ENCODE results near the gene PDE4B. TPM values are rescaled to one million over a fixed set of nuclear protein-coding genes. Genes with fewer than 3 reads are reported as not detected.

The PDE4B gene
- total and polyA plus RNA-seq, 7 donors, result 4.1 to 191 (median 16.3) TPM

- H3K9me3 ChIP-seq, result no peaks in the 10 kb centered on the region
- no peaks in the 10 kb centered on the region for H3K36me3 ChIP-seq (ENCODE audit: insufficient read depth in 1 of 2, low read depth in 1 of 2)
- WGBS, 3 donors, result 17 to 25% (median 19%) methylated on average over 2 of the region's 2 CpGs
- H3K27ac ChIP-seq, result peak overlapping the region; percentile 95
- H3K4me3 ChIP-seq, result peak overlapping the region; percentile 89
- DNase-seq (no peak), ATAC-seq (no peak)
- TF ChIP-seq, protein P1, sequence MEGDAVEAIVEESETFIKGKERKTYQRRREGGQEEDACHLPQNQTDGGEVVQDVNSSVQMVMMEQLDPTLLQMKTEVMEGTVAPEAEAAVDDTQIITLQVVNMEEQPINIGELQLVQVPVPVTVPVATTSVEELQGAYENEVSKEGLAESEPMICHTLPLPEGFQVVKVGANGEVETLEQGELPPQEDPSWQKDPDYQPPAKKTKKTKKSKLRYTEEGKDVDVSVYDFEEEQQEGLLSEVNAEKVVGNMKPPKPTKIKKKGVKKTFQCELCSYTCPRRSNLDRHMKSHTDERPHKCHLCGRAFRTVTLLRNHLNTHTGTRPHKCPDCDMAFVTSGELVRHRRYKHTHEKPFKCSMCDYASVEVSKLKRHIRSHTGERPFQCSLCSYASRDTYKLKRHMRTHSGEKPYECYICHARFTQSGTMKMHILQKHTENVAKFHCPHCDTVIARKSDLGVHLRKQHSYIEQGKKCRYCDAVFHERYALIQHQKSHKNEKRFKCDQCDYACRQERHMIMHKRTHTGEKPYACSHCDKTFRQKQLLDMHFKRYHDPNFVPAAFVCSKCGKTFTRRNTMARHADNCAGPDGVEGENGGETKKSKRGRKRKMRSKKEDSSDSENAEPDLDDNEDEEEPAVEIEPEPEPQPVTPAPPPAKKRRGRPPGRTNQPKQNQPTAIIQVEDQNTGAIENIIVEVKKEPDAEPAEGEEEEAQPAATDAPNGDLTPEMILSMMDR (IDR thresholded peaks at IDR 0.05), result no peak
- intact Hi-C loops (cut with DNase I), result no loop called here
- no peaks in the 10 kb centered on the region for H3K27me3 ChIP-seq (ENCODE audit: insufficient read depth in 3 of 3, low read length in 2 of 3)
- peaks cover 52% of the 10 kb centered on the region for H3K4me1 ChIP-seq
These were observed 542.4 kb downstream of the PDE4B start for GRCh38 chr1:66335125-66335524.

GRCh38 chr1:66335859-66336640 lies 543.4 kb downstream of the PDE4B start:
- DNase-seq (peak; percentile 74 to 86), ATAC-seq (peak; percentile 84 to 88 (median 84))
- Histone ChIP-seq H3K27me3 (ENCODE audit: insufficient read depth in 3 of 3, low read length in 2 of 3) (no peaks in the 10 kb centered on the region), H3K4me3 (peak overlapping the region; percentile 89), H3K9me3 (no peaks in the 10 kb centered on the region), H3K36me3 (ENCODE audit: insufficient read depth in 1 of 2, low read depth in 1 of 2) (no peaks in the 10 kb centered on the region), H3K4me1 (peaks cover 55% of the 10 kb centered on the region), H3K27ac (peak overlapping the region; percentile 95)
- TF ChIP-seq, protein P1 (IDR thresholded peaks at IDR 0.05), result no peak
- WGBS, 3 donors, result 5 to 9% (median 7%) methylated on average over 10 of the region's 10 CpGs
- intact Hi-C loops (cut with DNase I), result no loop called here

DNA sequence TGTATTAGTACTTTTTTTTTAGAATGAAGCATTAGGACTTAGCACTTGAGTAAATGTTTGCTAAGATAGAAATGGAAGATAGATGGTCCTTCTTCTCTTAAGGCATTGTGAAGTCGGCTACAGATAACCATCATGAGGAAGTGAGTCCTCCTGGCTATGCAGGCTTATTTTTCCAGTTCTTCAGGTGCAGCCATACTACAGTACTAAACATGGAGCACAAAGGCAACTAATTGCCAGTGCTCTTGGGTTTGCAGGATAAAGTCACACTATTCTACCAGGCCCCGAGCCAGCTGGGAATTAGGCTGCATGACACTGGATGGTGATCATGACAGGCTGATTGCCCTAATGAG lies 543.9 kb downstream of the PDE4B start:
- intact Hi-C loops (cut with DNase I), result no loop called here
- Histone ChIP-seq H3K4me3 (peak overlapping the region; percentile 89), H3K4me1 (peaks cover 56% of the 10 kb centered on the region), H3K27ac (peak overlapping the region; percentile 95), H3K36me3 (ENCODE audit: insufficient read depth in 1 of 2, low read depth in 1 of 2) (no peaks in the 10 kb centered on the region), H3K9me3 (no peaks in the 10 kb centered on the region), H3K27me3 (ENCODE audit: insufficient read depth in 3 of 3, low read length in 2 of 3) (no peaks in the 10 kb centered on the region)
- TF ChIP-seq, protein P1 (IDR thresholded peaks at IDR 0.05), result no peak
- DNase-seq (no peak), ATAC-seq (no peak)
- WGBS, 3 donors, result 44 to 72% (median 62%) methylated on average over 2 of the region's 2 CpGs

- ATAC-seq, result no peak
- H3K9me3 ChIP-seq, result no peaks in the 10 kb centered on the region
- 54 to 62% (median 55%) methylated on average over 5 of the region's 5 CpGs for WGBS, 3 donors
- TF ChIP-seq, protein P1 (IDR thresholded peaks at IDR 0.05), result no peak
- peak overlapping the region; percentile 95 for H3K27ac ChIP-seq
- no peaks in the 10 kb centered on the region for H3K36me3 ChIP-seq (ENCODE audit: insufficient read depth in 1 of 2, low read depth in 1 of 2)
- peaks cover 62% of the 10 kb centered on the region for H3K4me1 ChIP-seq
- intact Hi-C loops (cut with DNase I), result no loop called here
- peak overlapping the region; percentile 89 for H3K4me3 ChIP-seq
- no peaks in the 10 kb centered on the region for H3K27me3 ChIP-seq (ENCODE audit: insufficient read depth in 3 of 3, low read length in 2 of 3)
- no peak for DNase-seq
These were observed 544.6 kb downstream of the PDE4B start for GRCh38 chr1:66337249-66337648.

DNA sequence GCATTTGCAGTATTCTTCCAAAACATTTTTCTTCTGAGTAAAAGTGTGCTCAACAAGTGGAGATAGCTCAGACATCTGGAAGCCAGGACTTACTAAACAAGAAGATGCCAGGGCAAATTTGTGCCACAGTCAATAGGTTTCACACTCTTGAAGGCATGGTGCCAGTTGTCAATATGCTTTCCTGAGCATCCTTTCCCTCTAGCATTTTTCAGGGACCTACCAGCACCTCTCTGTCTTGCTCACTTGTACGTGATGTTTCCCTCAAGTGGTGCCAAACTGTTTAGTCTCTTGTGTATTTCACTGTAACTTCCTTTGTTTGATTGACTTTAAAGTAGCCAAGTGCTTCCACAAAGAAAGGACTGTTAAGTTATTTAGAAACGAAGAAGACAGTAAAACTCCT lies 547.2 kb downstream of the PDE4B start:
- ATAC-seq (no peak), DNase-seq (no peak)
- no peaks in the 10 kb centered on the region for H3K9me3 ChIP-seq
- WGBS, 3 donors, result 8 to 9% (median 8%) methylated on average over 2 of the region's 2 CpGs
- peak overlapping the region; percentile 73 for H3K27ac ChIP-seq
- H3K4me3 ChIP-seq, result peak overlapping the region; percentile 42
- TF ChIP-seq, protein P1 (IDR thresholded peaks at IDR 0.05), result no peak
- intact Hi-C loops (cut with DNase I), result no loop called here
- no peaks in the 10 kb centered on the region for H3K27me3 ChIP-seq (ENCODE audit: insufficient read depth in 3 of 3, low read length in 2 of 3)
- H3K4me1 ChIP-seq, result peaks cover 82% of the 10 kb centered on the region
- no peaks in the 10 kb centered on the region for H3K36me3 ChIP-seq (ENCODE audit: insufficient read depth in 1 of 2, low read depth in 1 of 2)

Measured in psoas muscle (tissue), 8 donors.